ENCODE data around the gene SLC25A3. TPM values are rescaled to one million over a fixed set of nuclear protein-coding genes. Genes with fewer than 3 reads are reported as not detected.
A peak's percentile ranks its signal among the peaks of the same experiment; 100 is the strongest.

The SLC25A3 gene
- total RNA-seq, 1 donor from 2014 or later: 677 TPM

GRCh38 chr12:98653866-98654493 is 60.5 kb downstream of the SLC25A3 start:
- no peaks in the 10 kb centered on the region for H3K9me3 Mint-ChIP-seq
- no peak for DNase-seq (ENCODE audit: extremely low spot score, unreplicated experiment)
- no peaks in the 10 kb centered on the region for H3K27me3 Mint-ChIP-seq
- H3K4me1 Mint-ChIP-seq (ENCODE audit: unreplicated experiment): peaks cover 5% of the 10 kb centered on the region
- peak; percentile 85 for TF ChIP-seq CTCF (conservative IDR thresholded peaks at IDR 0.05)
- peaks cover 33% of the 10 kb centered on the region for H3K36me3 Mint-ChIP-seq
- H3K27ac Mint-ChIP-seq: no peak overlapping the region
- no peak overlapping the region for H3K4me3 Mint-ChIP-seq

Other genes starting within 250 kb of the SLC25A3 start
- 115 and 178 TPM in 2 replicates for gene TMPO, start 78.1 kb upstream of the SLC25A3 start, total RNA-seq (ENCODE audit: low replicate concordance)
- 8.1 and 16.7 TPM in 2 replicates for gene IKBIP, start 51.1 kb downstream of the SLC25A3 start, total RNA-seq (ENCODE audit: low replicate concordance)
- gene APAF1, start 51.6 kb downstream of the SLC25A3 start, total RNA-seq (ENCODE audit: low replicate concordance): 16.7 and 21.7 TPM in 2 replicates